Right lung (tissue), 10 donors: ENCODE data around the gene BASP1. TPM values are rescaled to one million over a fixed set of nuclear protein-coding genes. Genes with fewer than 3 reads are reported as not detected.

Source experiments
- DNase-seq, 2 donors: peaks; one replicate each; pipeline ENCODE4 v3.0.0-alpha.2; 2013
- long read RNA-seq, 8 donors: transcript quantifications; one replicate each; lab custom pipeline, GENCODE V29; 2026
- polyA plus RNA-seq, 5 donors: library from polyadenylated mRNA; unstranded; fragments of 120-200 nt; gene quantifications; one replicate each; pipeline versions ENCODE4 v1.2.1 to v1.2.3, GENCODE V29; 2013; ENCODE audit warnings: inconsistent platforms in 1 of 5, low replicate concordance in 1 of 5; ENCODE audit not compliant: insufficient read length in 5 of 5, insufficient read depth in 1 of 5

The BASP1 gene
- 10 to 100 TPM; 39.2 to 53.8 (median 45.1) TPM for polyA plus RNA-seq
- long read RNA-seq, donor 1, transcript BASP1-201 (2 exons, 1,878 nt): major isoform, 30 of 30 reads
- long read RNA-seq, donor 1, partial matches to known transcripts: 0 of 30 reads
- long read RNA-seq, donor 1, other reads (novel, unspliced or antisense): 0 of 30 reads
- long read RNA-seq, donor 2, transcript BASP1-201 (2 exons, 1,878 nt): major isoform, 21 of 21 reads
- long read RNA-seq, donor 2, partial matches to known transcripts: 0 of 21 reads
- long read RNA-seq, donor 2, other reads (novel, unspliced or antisense): 0 of 21 reads
- long read RNA-seq, donor 3, transcript BASP1-201 (2 exons, 1,878 nt): major isoform, 35 of 138 reads
- long read RNA-seq, donor 3, partial matches to known transcripts: 103 of 138 reads
- long read RNA-seq, donor 3, other reads (novel, unspliced or antisense): 0 of 138 reads
- long read RNA-seq, donor 4, transcript BASP1-201 (2 exons, 1,878 nt): major isoform, 20 of 51 reads
- long read RNA-seq, donor 4, partial matches to known transcripts: 31 of 51 reads
- long read RNA-seq, donor 4, other reads (novel, unspliced or antisense): 0 of 51 reads
- long read RNA-seq, donor 5, transcript BASP1-201 (2 exons, 1,878 nt): major isoform, 44 of 44 reads
- long read RNA-seq, donor 5, partial matches to known transcripts: 0 of 44 reads
- long read RNA-seq, donor 5, other reads (novel, unspliced or antisense): 0 of 44 reads
- long read RNA-seq, donor 6, transcript BASP1-201 (2 exons, 1,878 nt): major isoform, 28 of 28 reads
- long read RNA-seq, donor 6, partial matches to known transcripts: 0 of 28 reads
- long read RNA-seq, donor 6, other reads (novel, unspliced or antisense): 0 of 28 reads
- long read RNA-seq, donor 7, transcript BASP1-201 (2 exons, 1,878 nt): major isoform, 12 of 23 reads
- long read RNA-seq, donor 7, partial matches to known transcripts: 11 of 23 reads
- long read RNA-seq, donor 7, other reads (novel, unspliced or antisense): 0 of 23 reads
- long read RNA-seq, donor 8, transcript BASP1-201 (2 exons, 1,878 nt): major isoform, 14 of 14 reads
- long read RNA-seq, donor 8, partial matches to known transcripts: 0 of 14 reads
- long read RNA-seq, donor 8, other reads (novel, unspliced or antisense): 0 of 14 reads

GRCh38 chr5:17217493-17218352 is at the start of gene BASP1:
TSS of gene BASP1 (plus strand) at chr5:17217631. CDS start at chr5:17275217, 57,586 bp downstream.
- peak; percentile 78 to 82 for DNase-seq

- DNase-seq: peak; percentile 80 to 87
Observed at GRCh38 chr5:17169507-17169906, 47.9 kb upstream of the BASP1 start.

- no peak for DNase-seq
Observed at GRCh38 chr5:17172791-17173190, 44.6 kb upstream of the BASP1 start.

GRCh38 chr5:17174965-17175364 is 42.5 kb upstream of the BASP1 start:
- no peak for DNase-seq

GRCh38 chr5:17177501-17178372 is 39.7 kb upstream of the BASP1 start:
- no peak for DNase-seq

GRCh38 chr5:17178373-17178675 is 39.1 kb upstream of the BASP1 start:
- DNase-seq: no peak

GRCh38 chr5:17180330-17180843 is 37.0 kb upstream of the BASP1 start:
- no peak for DNase-seq

- DNase-seq: no peak
Observed at GRCh38 chr5:17180864-17181723, 36.3 kb upstream of the BASP1 start.

- no peak for DNase-seq
Observed at GRCh38 chr5:17182494-17182893, 34.9 kb upstream of the BASP1 start.

GRCh38 chr5:17182981-17183380 is 34.5 kb upstream of the BASP1 start:
- DNase-seq: no peak

- no peak for DNase-seq
Observed at GRCh38 chr5:17183831-17184230, 33.6 kb upstream of the BASP1 start.

GRCh38 chr5:17184588-17184987 is 32.8 kb upstream of the BASP1 start:
- no peak for DNase-seq

- DNase-seq: no peak
Observed at GRCh38 chr5:17185349-17185748, 32.1 kb upstream of the BASP1 start.

- peak; percentile 77 to 86 for DNase-seq
Observed at GRCh38 chr5:17185773-17186172, 31.7 kb upstream of the BASP1 start.

GRCh38 chr5:17186256-17186655 is 31.2 kb upstream of the BASP1 start:
- DNase-seq: no peak

GRCh38 chr5:17187011-17187785 is 30.2 kb upstream of the BASP1 start:
- no peak for DNase-seq

GRCh38 chr5:17187786-17188170 is 29.7 kb upstream of the BASP1 start:
- no peak for DNase-seq

- peak; percentile 63 to 81 for DNase-seq
Observed at GRCh38 chr5:17189381-17190036, 27.9 kb upstream of the BASP1 start.
